Mesothelial cell of epicardium (in vitro differentiated cells): ENCODE data around the gene RNF123. TPM values are rescaled to one million over a fixed set of nuclear protein-coding genes. Genes with fewer than 3 reads are reported as not detected.

Experiments
- DNase-seq, 2 experiments: peaks; one replicate each; pipeline ENCODE4 v3.0.0; 2021; ENCODE audit warnings: low spot score in 2 of 2; ENCODE audit not compliant: unreplicated experiment in 2 of 2
- H3K27ac Mint-ChIP-seq: 2 replicates; pipeline ENCODE4 v1.8.0; 2021; ENCODE audit warnings: mixed read lengths
- H3K27me3 Mint-ChIP-seq: 2 replicates; pipeline ENCODE4 v1.8.0; 2021; ENCODE audit warnings: low read depth, mixed read lengths
- H3K36me3 Mint-ChIP-seq: 2 replicates; pipeline ENCODE4 v1.8.0; 2021; ENCODE audit warnings: mixed read lengths
- H3K4me1 Mint-ChIP-seq: 2 replicates; pipeline ENCODE4 v1.8.0; 2021; ENCODE audit warnings: mixed read lengths
- H3K4me3 Mint-ChIP-seq: 2 replicates; pipeline ENCODE4 v1.8.0; 2021; ENCODE audit warnings: mild to moderate bottlenecking, moderate library complexity, mixed read lengths
- H3K9me3 Mint-ChIP-seq: 2 replicates; pipeline ENCODE4 v1.8.0; 2021; ENCODE audit warnings: mixed read lengths
- CTCF ChIP-seq: fragments of 200-600 bp; sonication (generic); IDR thresholded peaks from one replicate; pipeline ENCODE4 v1.5.0; 2021; ENCODE audit warnings: antibody characterized with exemption; ENCODE audit not compliant: unreplicated experiment
- total RNA-seq: library from RNA; stranded (reverse); gene quantifications from 3 replicates; pipeline ENCODE4 v1.2.1, GENCODE V29; 2021

RNF123 gene
- total RNA-seq, 1 donor from 2014 or later: 59.2 TPM

- no peak overlapping the region for H3K27ac Mint-ChIP-seq
- H3K9me3 Mint-ChIP-seq: no peaks in the 10 kb centered on the region
- H3K36me3 Mint-ChIP-seq: peaks cover 8% of the 10 kb centered on the region
- no peak overlapping the region for H3K4me3 Mint-ChIP-seq
- no peaks in the 10 kb centered on the region for H3K27me3 Mint-ChIP-seq
- no peak for DNase-seq
- peaks cover 18% of the 10 kb centered on the region for H3K4me1 Mint-ChIP-seq
- no peak for TF ChIP-seq CTCF
Observed at GRCh38 chr3:49754536-49754935, 65.2 kb downstream of the RNF123 start.

GRCh38 chr3:49756036-49756435 is 66.7 kb downstream of the RNF123 start:
- H3K4me3 Mint-ChIP-seq: no peak overlapping the region
- DNase-seq: no peak
- H3K4me1 Mint-ChIP-seq: peaks cover 19% of the 10 kb centered on the region
- no peaks in the 10 kb centered on the region for H3K9me3 Mint-ChIP-seq
- no peak for TF ChIP-seq CTCF
- no peaks in the 10 kb centered on the region for H3K27me3 Mint-ChIP-seq
- H3K36me3 Mint-ChIP-seq: peaks cover 4% of the 10 kb centered on the region
- peak overlapping the region; percentile 52 for H3K27ac Mint-ChIP-seq

- Mint-ChIP-seq H3K9me3 (no peaks in the 10 kb centered on the region), H3K27ac (no peak overlapping the region), H3K36me3 (peaks cover 4% of the 10 kb centered on the region), H3K27me3 (no peaks in the 10 kb centered on the region), H3K4me1 (peaks cover 19% of the 10 kb centered on the region), H3K4me3 (no peak overlapping the region)
- TF ChIP-seq CTCF: no peak
- DNase-seq: no peak
Observed at GRCh38 chr3:49757197-49757596, 67.8 kb downstream of the RNF123 start.

GRCh38 chr3:49759226-49759625 is 69.9 kb downstream of the RNF123 start:
- H3K9me3 Mint-ChIP-seq: no peaks in the 10 kb centered on the region
- H3K4me1 Mint-ChIP-seq: peaks cover 11% of the 10 kb centered on the region
- H3K27me3 Mint-ChIP-seq: no peaks in the 10 kb centered on the region
- H3K4me3 Mint-ChIP-seq: no peak overlapping the region
- peak overlapping the region; percentile 49 for H3K27ac Mint-ChIP-seq
- no peak for DNase-seq
- TF ChIP-seq CTCF: no peak
- peaks cover 3% of the 10 kb centered on the region for H3K36me3 Mint-ChIP-seq

- peaks cover 5% of the 10 kb centered on the region for H3K9me3 Mint-ChIP-seq
- no peak for DNase-seq
- no peak overlapping the region for H3K27ac Mint-ChIP-seq
- H3K4me3 Mint-ChIP-seq: no peak overlapping the region
- no peaks in the 10 kb centered on the region for H3K27me3 Mint-ChIP-seq
- H3K36me3 Mint-ChIP-seq: peaks cover 11% of the 10 kb centered on the region
- no peak for TF ChIP-seq CTCF
- H3K4me1 Mint-ChIP-seq: peaks cover 5% of the 10 kb centered on the region
Observed at GRCh38 chr3:49761661-49762060, 72.3 kb downstream of the RNF123 start.

GRCh38 chr3:49763981-49764380 is 74.6 kb downstream of the RNF123 start:
- no peak overlapping the region for H3K4me3 Mint-ChIP-seq
- peaks cover 5% of the 10 kb centered on the region for H3K4me1 Mint-ChIP-seq
- no peaks in the 10 kb centered on the region for H3K27me3 Mint-ChIP-seq
- H3K36me3 Mint-ChIP-seq: peaks cover 15% of the 10 kb centered on the region
- TF ChIP-seq CTCF: no peak
- H3K27ac Mint-ChIP-seq: no peak overlapping the region
- H3K9me3 Mint-ChIP-seq: peaks cover 5% of the 10 kb centered on the region
- DNase-seq: no peak
